Measurements from ENCODE around the gene CEBPA. TPM values are rescaled to one million over a fixed set of nuclear protein-coding genes. Genes with fewer than 3 reads are reported as not detected.

CEBPA gene
- polyA plus RNA-seq, 1 donor (not counting 4 experiments of a cell fraction or from before 2014, with no cell fraction given), result 3.6 TPM

- TF ChIP-seq, protein P1, sequence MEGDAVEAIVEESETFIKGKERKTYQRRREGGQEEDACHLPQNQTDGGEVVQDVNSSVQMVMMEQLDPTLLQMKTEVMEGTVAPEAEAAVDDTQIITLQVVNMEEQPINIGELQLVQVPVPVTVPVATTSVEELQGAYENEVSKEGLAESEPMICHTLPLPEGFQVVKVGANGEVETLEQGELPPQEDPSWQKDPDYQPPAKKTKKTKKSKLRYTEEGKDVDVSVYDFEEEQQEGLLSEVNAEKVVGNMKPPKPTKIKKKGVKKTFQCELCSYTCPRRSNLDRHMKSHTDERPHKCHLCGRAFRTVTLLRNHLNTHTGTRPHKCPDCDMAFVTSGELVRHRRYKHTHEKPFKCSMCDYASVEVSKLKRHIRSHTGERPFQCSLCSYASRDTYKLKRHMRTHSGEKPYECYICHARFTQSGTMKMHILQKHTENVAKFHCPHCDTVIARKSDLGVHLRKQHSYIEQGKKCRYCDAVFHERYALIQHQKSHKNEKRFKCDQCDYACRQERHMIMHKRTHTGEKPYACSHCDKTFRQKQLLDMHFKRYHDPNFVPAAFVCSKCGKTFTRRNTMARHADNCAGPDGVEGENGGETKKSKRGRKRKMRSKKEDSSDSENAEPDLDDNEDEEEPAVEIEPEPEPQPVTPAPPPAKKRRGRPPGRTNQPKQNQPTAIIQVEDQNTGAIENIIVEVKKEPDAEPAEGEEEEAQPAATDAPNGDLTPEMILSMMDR (optimal IDR thresholded peaks at IDR 0.05 in 1 of 3, IDR thresholded peaks at IDR 0.05 in 1 of 3, conservative IDR thresholded peaks at IDR 0.05 in 1 of 3; ENCODE audit: extremely low read depth in 1 of 3, insufficient read depth in 2 of 3, low read length in 3 of 3), result no peak
- no peak for TF ChIP-seq EZH2 (IDR thresholded peaks at IDR 0.05; ENCODE audit: low read length)
- Histone ChIP-seq H3K4me3 (ENCODE audit: control insufficient read depth in 2 of 3, extremely low read depth in 1 of 3, insufficient read depth in 2 of 3, low read depth in 1 of 3, low read length in 3 of 3) (no peak overlapping the region), H3K79me2 (ENCODE audit: control insufficient read depth, insufficient read depth, low read length) (no peaks in the 10 kb centered on the region), H3K4me2 (ENCODE audit: control insufficient read depth, extremely low read depth, insufficient read depth, low read depth, low read length) (no peak overlapping the region), H3K27ac (ENCODE audit: control insufficient read depth, insufficient read depth, low read length) (no peak overlapping the region), H2AFZ (ENCODE audit: control insufficient read depth, low read length) (no peak overlapping the region), H3K9me1 (ENCODE audit: control insufficient read depth, extremely low read depth, insufficient read depth, low read length) (no peaks in the 10 kb centered on the region), H3K4me1 (ENCODE audit: control insufficient read depth, extremely low read depth, insufficient read depth, low read length) (peaks cover 1% of the 10 kb centered on the region), H3K9ac (ENCODE audit: control insufficient read depth, extremely low read depth, insufficient read depth, low read length) (no peak overlapping the region), H4K20me1 (ENCODE audit: control insufficient read depth, extremely low read depth, insufficient read depth, low read length) (no peaks in the 10 kb centered on the region), H3K9me3 (ENCODE audit: control insufficient read depth, low read depth, low read length) (no peaks in the 10 kb centered on the region), H3K36me3 (ENCODE audit: control insufficient read depth in 2 of 2, extremely low read depth in 1 of 2, insufficient read depth in 2 of 2, low read length in 2 of 2) (no peaks in the 10 kb centered on the region), H3K27me3 (ENCODE audit: control insufficient read depth, extremely low read depth, insufficient read depth, low read length) (no peaks in the 10 kb centered on the region)
- DNase-seq (ENCODE audit: low read depth, low spot score), result no peak
- FAIRE-seq, result no peak
- dilution Hi-C loops (cut with MboI; ENCODE audit: extremely low pct_ligation_motif_present, low sequenced_read_pairs), result no loop called here
Measured at GRCh38 chr19:33284756-33285155, 17.6 kb downstream of the CEBPA start.

- dilution Hi-C loops (cut with MboI; ENCODE audit: extremely low pct_ligation_motif_present, low sequenced_read_pairs), result no loop called here
- no peak for TF ChIP-seq EZH2 (IDR thresholded peaks at IDR 0.05; ENCODE audit: low read length)
- TF ChIP-seq, protein P1 (optimal IDR thresholded peaks at IDR 0.05 in 1 of 3, IDR thresholded peaks at IDR 0.05 in 1 of 3, conservative IDR thresholded peaks at IDR 0.05 in 1 of 3; ENCODE audit: extremely low read depth in 1 of 3, insufficient read depth in 2 of 3, low read length in 3 of 3), result no peak
- Histone ChIP-seq H3K4me3 (ENCODE audit: control insufficient read depth in 2 of 3, extremely low read depth in 1 of 3, insufficient read depth in 2 of 3, low read depth in 1 of 3, low read length in 3 of 3) (no peak overlapping the region), H3K27me3 (ENCODE audit: control insufficient read depth, extremely low read depth, insufficient read depth, low read length) (no peaks in the 10 kb centered on the region), H2AFZ (ENCODE audit: control insufficient read depth, low read length) (no peak overlapping the region), H3K9me3 (ENCODE audit: control insufficient read depth, low read depth, low read length) (no peaks in the 10 kb centered on the region), H3K4me1 (ENCODE audit: control insufficient read depth, extremely low read depth, insufficient read depth, low read length) (no peaks in the 10 kb centered on the region), H3K36me3 (ENCODE audit: control insufficient read depth in 2 of 2, extremely low read depth in 1 of 2, insufficient read depth in 2 of 2, low read length in 2 of 2) (no peaks in the 10 kb centered on the region), H3K27ac (ENCODE audit: control insufficient read depth, insufficient read depth, low read length) (no peak overlapping the region), H3K9me1 (ENCODE audit: control insufficient read depth, extremely low read depth, insufficient read depth, low read length) (no peaks in the 10 kb centered on the region), H3K9ac (ENCODE audit: control insufficient read depth, extremely low read depth, insufficient read depth, low read length) (no peak overlapping the region), H3K4me2 (ENCODE audit: control insufficient read depth, extremely low read depth, insufficient read depth, low read depth, low read length) (no peak overlapping the region), H4K20me1 (ENCODE audit: control insufficient read depth, extremely low read depth, insufficient read depth, low read length) (no peaks in the 10 kb centered on the region), H3K79me2 (ENCODE audit: control insufficient read depth, insufficient read depth, low read length) (no peaks in the 10 kb centered on the region)
- no peak for FAIRE-seq
- DNase-seq (ENCODE audit: low read depth, low spot score), result no peak
Measured at GRCh38 chr19:33284146-33284643, 18.1 kb downstream of the CEBPA start.
